ENCODE measurements around the gene TIMM17A.
"Not testable (repeated sequence)": the region's sequence is repeated elsewhere in the genome, so short reads cannot be mapped to it uniquely, and the experiment has no call there.

The TIMM17A gene

DNA sequence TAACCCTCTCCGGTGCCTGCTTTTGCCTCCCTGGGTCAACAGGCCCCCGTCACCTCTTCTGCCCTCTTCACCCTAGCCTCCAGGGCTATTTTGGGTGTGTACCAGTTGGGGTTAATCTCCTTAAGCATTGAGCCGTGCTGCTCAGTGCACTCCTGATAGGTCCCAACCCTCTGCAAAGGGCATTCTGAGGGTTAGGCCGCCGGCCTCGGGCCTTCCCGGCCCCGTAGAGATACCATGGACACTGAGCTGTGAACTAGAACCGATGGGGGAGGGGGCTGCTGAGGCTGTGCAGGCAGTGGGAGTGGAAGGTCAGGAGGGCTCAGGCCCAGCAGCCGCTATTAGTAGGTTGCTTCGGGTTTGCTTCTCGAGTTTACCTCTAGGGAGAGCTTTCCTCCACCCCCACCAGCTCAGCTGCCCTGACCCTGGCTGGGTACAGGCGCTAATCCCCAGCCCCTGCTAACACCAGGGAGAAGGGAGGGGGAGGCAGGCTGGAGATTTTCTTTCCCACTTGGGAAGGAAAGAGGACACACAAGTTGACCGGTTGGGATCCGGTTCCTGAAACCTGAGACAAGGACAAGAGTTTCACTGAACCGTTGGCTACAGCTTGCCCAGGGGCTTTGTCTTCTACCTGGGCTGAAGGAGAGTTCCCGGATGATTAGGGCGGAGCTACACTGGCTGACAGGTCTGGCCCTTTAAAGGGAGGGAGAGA, 13.7 kb upstream of the TIMM17A start:
- no peak for DNase-seq

DNA sequence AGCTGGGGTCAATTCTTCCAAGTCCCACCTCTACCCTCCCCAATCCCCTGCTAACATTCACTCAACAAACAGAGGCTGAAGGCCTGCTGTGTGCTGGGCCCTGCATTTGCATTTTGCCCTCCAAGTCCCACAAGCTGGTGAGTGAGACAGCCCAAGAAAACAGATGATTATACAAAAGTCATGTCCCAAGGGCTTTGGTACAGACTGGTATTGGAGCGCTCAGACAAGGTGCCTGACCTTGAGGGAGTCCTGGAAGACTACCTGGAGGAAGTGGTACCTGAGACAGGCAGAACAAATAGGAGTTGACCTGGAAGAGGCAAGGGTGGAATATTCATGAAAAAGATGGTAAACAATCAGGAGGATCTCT, 13.2 kb upstream of the TIMM17A start:
- DNase-seq, result no peak

DNA sequence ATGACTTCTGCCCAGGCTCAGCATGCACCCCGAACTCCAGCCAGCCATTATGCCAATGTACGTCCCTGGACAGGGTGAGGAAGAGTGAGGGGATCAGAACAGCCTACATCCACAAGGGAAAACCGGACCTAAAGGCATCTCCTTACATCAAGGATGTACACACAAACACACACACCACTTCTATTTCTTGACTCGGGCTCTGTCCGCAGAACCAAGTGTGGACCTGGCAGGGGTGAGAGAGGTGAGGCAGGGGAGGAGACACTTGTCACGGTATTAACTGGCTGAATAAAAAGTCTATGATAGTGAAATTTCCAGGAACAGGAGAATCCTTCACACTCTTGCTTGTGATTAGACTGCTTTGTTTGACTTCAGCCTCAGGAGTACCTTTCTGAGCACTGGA, 11.3 kb upstream of the TIMM17A start:
- no peak for DNase-seq

- DNase-seq, result no peak
Observed at GRCh38 chr1:201944639-201945038, 10.7 kb upstream of the TIMM17A start.

GRCh38 chr1:201945157-201945556, 10.1 kb upstream of the TIMM17A start:
- DNase-seq, result no peak

DNA sequence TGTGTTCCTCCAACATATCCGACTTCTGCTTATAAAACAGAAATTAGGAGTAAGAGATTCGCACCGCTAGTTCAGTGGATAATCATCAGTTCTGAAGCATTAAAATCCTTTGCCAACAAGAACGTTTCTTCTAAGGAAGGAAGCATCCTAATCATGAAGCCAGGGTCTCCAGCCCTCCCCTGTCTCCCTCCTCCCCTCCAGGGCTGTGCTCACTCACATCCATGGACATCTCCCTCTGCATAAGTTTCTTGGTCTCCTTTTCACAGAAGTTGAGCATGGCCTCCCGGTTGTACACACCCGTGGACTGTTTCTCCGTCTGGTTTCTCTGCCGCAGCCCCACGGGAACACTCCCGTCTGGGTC, 9.5 kb upstream of the TIMM17A start:
- no peak for DNase-seq

- DNase-seq, result no peak
Observed at GRCh38 chr1:201946224-201946908, 8.9 kb upstream of the TIMM17A start, which contains the start of gene LMOD1. LMOD1 (minus strand) TSS chr1:201946548; CDS start chr1:201946340, 208 bp downstream.

- no peak for DNase-seq
Observed at GRCh38 chr1:201947697-201948008, 7.7 kb upstream of the TIMM17A start.

DNA sequence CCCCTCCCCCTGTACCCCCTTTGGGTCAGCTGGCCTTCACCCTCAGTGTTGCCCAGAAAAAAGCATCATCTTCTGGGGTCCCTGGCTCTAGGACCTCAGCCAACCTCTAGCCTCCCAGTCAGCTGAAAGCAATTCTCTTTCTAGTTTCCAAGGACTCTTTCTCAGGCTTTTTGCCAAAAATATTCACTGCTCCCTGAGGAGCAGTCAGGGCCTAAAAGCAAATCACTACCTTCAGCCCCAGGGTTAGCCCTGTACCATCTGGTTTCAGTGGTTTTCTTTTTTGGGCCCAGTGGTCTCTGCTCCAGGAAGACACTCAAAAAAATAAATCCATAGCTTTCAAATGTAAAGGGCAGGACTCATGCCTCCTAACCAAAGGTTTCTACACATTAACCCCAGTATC, 5.8 kb upstream of the TIMM17A start:
- DNase-seq, result no peak

DNA sequence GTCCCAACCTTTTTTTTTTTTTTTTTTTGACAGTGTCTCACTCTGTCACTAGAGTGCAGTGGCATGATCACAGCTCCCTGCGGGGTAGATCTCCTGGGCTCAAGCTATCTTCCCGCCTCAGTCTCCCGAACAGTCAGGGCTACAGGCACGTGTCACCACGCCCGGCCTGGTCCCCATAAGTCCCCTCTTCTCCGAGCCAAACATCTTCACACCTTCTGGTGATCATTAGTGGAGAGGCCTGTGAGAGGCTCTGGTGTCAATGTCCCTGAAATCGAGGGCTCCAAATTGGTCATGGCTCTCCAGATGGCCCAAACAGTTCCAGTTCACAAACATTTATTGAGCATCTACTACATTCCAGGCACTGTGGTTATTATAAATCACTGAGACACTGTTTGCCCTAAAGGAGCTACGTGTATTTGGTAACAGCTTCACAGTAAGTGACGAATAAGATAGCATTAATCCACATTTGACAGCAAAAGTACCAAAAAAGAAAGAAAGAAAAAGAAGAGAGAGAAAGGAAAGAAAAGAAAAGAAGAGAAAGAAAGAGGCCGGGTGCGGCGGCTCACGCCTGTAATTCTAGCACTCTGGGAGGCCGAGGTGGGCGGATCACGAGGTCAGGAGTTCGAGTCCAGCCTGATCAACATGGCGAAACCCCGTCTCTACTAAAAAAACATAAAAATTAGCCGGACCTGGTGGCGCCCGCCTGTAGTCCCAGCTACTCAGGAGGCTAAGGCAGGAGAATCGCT, 867 bp upstream of the TIMM17A start:
- peak; percentile 13 for DNase-seq

DNA sequence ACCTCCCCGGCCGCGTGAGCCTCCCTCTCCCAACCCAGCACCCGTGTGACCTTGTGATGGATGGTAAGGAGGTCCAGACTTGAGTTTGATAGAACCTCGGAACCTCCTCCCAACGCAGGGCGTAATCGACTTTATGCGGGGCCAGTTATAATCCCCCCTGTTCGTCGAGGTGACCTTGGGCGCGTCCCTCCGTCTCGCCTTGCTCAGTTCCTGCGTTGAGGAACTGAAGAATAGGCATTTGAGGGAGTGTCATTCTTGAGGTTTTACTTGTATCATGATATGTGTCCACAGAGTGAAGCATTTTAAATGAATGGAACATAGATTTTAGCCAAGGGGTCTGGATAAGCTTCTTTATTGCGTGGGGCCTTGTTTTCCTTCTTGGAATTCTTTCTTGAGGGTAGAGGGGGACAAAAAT, 433 bp downstream of the TIMM17A start:
- DNase-seq, result no peak

DNA sequence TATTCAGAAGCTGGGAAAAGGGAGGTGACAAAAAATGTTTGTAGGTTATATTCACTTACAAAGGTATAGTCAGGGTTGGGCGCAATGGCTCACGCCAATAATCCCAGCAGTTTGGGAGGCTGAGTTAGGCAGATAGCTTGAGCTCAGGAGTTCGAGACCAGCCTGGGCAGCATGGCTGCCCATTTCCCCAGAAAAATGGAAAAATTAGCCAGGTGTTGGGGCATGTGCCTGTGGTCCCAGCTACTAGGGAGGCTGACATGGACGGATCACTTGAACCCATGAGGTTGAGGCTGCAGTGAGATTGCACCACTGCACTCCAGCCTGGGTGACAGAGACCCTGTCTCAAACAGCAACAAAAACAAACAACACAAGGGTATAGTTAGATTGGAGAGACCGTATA, 3.0 kb downstream of the TIMM17A start:
- no peak for DNase-seq

DNA sequence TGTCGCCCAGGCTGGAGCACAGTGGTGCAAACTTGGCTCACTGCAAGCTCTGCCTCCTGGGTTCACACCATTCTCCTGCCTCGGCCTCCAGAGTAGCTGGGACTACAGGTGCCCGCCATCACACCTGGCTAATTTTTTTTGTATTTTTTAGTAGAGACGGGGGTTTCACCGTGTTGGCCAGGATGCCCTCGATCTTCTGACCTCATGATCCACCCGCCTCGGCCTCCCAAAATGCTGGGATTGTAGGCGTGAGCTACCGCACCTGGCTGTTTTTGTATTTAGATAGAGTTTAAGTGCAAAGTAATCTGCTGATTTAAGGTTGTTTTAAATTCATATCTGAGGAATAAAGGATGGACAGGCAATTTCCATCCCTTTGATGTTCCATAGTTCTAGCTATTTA, 7.1 kb downstream of the TIMM17A start:
- not testable (repeated sequence) for DNase-seq

- no peak for DNase-seq
Observed at GRCh38 chr1:201964261-201964660, 9.0 kb downstream of the TIMM17A start.

- DNase-seq, result no peak
Observed at GRCh38 chr1:201966171-201966570, 10.9 kb downstream of the TIMM17A start.

DNA sequence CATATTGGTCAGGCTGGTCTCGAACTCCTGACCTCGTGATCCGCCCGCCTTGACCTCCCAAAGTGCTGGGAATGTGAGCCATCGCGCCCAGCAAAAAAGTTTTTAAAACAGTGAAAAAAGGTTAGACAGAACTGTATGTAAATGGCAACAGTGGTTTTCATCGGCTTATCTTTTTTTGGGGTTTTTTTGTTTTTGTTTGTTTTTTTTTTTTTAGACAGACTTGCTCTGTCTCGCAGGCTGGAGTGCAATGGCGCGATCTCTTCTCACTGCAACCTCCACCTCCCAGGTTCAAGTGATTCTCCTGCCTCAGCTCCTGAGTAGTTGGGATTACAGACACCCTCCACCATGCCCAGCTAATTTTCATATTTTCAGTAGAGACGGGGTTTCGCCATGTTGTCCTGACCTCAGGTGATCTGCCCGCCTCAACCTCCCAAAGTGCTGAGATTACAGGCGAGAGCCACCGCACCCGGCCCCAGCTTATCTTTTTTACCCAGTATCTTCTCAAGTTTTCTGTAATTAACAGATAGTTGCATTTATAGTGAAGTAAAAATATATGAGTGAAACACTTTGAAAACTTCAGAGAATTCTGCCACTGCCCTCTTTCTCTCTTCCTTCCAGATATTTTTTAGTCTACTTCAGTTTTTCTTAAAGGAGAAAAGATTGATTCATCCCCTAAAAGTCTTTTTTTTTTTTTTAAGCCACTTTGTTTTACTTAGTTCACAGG, 13.1 kb downstream of the TIMM17A start:
- no peak for DNase-seq

DNA sequence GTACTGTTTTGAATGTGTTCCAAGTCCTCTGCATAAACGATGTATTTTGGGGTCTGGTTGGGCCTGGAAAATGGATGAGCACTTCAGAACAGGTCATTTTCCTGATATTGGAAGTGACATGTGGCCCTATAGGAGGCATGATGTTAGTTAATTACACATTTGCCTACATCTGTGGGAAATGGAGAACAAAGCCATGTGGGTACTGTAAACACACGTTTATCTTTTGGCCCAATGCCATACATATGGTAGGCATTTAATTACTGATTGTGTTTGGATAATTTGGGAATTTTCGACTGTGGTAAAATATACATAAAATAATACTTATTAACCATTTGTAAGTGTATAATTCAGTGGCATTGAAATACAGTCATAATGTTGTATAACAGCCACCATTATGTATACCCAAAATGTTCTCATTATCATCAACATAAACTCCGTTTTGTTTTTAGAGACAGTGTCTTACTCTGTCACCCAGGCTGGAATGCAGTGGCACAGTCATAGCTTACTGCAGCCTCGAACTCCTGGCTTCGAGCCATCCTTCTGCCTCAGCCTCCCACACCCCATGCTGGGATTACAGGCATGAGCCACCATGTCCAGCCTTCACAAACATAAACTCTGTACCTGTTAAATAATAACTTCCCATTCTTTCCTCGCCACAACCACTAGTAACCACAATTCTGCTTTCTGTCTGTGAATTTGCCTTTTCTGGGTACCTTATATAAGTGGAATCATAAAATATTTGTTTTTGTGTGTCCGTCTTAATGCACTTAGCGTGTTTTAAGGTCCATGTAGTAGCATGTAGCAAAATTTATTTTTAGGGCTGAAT, 15.2 kb downstream of the TIMM17A start:
- DNase-seq, result no peak

GRCh38 chr1:201982082-201982622, 26.8 kb downstream of the TIMM17A start:
- DNase-seq, result peak; percentile 71

- DNase-seq, result peak; percentile 39
Observed at GRCh38 chr1:201982623-201983379, 27.5 kb downstream of the TIMM17A start, which contains the start of gene RNPEP. RNPEP (plus strand) TSS chr1:201982648; CDS start chr1:201982667, 19 bp downstream.

GRCh38 chr1:201983380-201983805, 28.1 kb downstream of the TIMM17A start:
- DNase-seq, result no peak

GRCh38 chr1:201984446-201984845, 29.1 kb downstream of the TIMM17A start:
- no peak for DNase-seq

Measured in stimulated activated CD4-positive, alpha-beta T cell treated with anti-CD3 and anti-CD28 coated beads, Interleukin-12 subunit alpha, Interleukin-12 subunit beta, amount 100 ng/mL, for 4 hours (primary cell).